MM.1S (cell line): ENCODE data around the gene KYAT1.

Experiments used
- EZH2phosphoT487 ChIP-seq: fragments of 300-600 bp; sonication (generic); IDR thresholded peaks from 2 replicates; pipeline ENCODE4 v1.6.1; 2018; ENCODE audit warnings: antibody characterized with exemption, low read length
- TF ChIP-seq, protein P1 (sequence below): fragments of 300-600 bp; sonication (generic); IDR thresholded peaks from 2 replicates; pipeline ENCODE4 v1.5.1; 2016; ENCODE audit warnings: antibody characterized with exemption, low read length, mixed read lengths

DNA sequence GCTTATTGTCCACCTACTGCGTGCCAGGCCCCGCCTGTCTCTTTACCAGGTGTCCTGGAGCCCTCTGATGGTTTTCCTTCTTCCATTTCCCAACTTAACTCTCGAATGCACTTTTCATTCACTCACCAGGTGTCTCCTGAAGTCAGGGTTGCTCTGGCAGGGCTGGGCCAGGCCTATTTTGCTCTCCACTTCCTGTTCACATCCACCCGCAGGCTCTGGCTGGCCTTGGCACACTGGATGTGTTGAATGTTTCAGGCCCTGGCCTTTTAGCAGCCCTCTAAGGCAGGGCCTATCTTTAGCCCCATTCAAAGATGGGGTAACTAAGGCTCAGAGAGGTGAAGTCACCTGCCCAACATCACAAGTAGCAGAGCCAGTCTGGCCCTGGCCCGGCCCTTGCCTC lies 16.6 kb upstream of the KYAT1 start:
- TF ChIP-seq, protein P1, sequence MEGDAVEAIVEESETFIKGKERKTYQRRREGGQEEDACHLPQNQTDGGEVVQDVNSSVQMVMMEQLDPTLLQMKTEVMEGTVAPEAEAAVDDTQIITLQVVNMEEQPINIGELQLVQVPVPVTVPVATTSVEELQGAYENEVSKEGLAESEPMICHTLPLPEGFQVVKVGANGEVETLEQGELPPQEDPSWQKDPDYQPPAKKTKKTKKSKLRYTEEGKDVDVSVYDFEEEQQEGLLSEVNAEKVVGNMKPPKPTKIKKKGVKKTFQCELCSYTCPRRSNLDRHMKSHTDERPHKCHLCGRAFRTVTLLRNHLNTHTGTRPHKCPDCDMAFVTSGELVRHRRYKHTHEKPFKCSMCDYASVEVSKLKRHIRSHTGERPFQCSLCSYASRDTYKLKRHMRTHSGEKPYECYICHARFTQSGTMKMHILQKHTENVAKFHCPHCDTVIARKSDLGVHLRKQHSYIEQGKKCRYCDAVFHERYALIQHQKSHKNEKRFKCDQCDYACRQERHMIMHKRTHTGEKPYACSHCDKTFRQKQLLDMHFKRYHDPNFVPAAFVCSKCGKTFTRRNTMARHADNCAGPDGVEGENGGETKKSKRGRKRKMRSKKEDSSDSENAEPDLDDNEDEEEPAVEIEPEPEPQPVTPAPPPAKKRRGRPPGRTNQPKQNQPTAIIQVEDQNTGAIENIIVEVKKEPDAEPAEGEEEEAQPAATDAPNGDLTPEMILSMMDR: no peak
- TF ChIP-seq EZH2phosphoT487: no peak
